HCT116 (cell line): ENCODE data around the gene PDP2. TPM values are rescaled to one million over a fixed set of nuclear protein-coding genes. Genes with fewer than 3 reads are reported as not detected.

Experiments
- ATAC-seq: fragments of 200-7000 bp; cut with Tn5 transposase; 2 replicates; pipeline ENCODE4 v1.9.1; 2020; ENCODE audit warnings: mild to moderate bottlenecking, moderate library complexity
- BruUV-seq: library from RNA; stranded (reverse); fragments of 400-500 nt; replicated peaks from 2 replicates; lab custom pipeline; 2021; lab: Mats Ljungman, UMichigan
- CTCF ChIA-PET: fragments of 300-600 bp; sonication (Branson Sonifier 250); formaldehyde crosslinking; loops from one replicate; lab custom pipeline; 2021; ENCODE audit warnings: antibody characterized with exemption; lab: Charles Lee
- POLR2A ChIA-PET: fragments of 300-600, 350-600 bp; sonication (Branson Sonifier 250); formaldehyde crosslinking; loops from one replicate; lab custom pipeline; 2021; ENCODE audit warnings: antibody characterized with exemption; lab: Charles Lee
- RAD21 ChIA-PET, 2 experiments: fragments of 300-600 bp; sonication (Branson Sonifier 250); formaldehyde crosslinking; loops; one replicate each; lab custom pipeline; 2023; ENCODE audit warnings: low total read pairs in 2 of 2; ENCODE audit not compliant: uncharacterized antibody in 2 of 2, unreplicated experiment in 2 of 2, low non-redundant PET in 1 of 2; lab: Charles Lee
- DNase-seq: peaks from one replicate; pipeline ENCODE4 v3.0.0-alpha.2; 2010; ENCODE audit warnings: low read depth, low spot score
- H2AFZ ChIP-seq: fragments of 200-600 bp; shearing (Covaris generic), sonication (generic); 2 replicates; pipeline ENCODE4 v1.6.1; 2017; ENCODE audit warnings: low read depth, mixed run types, mixed read lengths, antibody characterized with exemption, low read length; ENCODE audit not compliant: poor library complexity, severe bottlenecking
- H3K27ac ChIP-seq: 2 replicates; pipeline ENCODE4 v1.5.1; 2012; ENCODE audit warnings: low read depth, low read length
- H3K27me3 ChIP-seq: fragments of 200-600 bp; sonication (generic); 2 replicates; pipeline ENCODE4 v1.6.1; 2016; ENCODE audit warnings: mixed run types, low read length, mixed read lengths; ENCODE audit not compliant: insufficient read depth
- H3K36me3 ChIP-seq, 2 experiments: fragments of 200-500 bp in 1 of 2; fragments of 200-600 bp in 1 of 2; sonication (Bioruptor generic) in 1 of 2; sonication (generic) in 1 of 2; 2 replicates each; pipeline versions ENCODE4 v1.5.1 to v1.6.1; 2014 to 2016; ENCODE audit warnings: low read length in 2 of 2, inconsistent platforms in 1 of 2, mixed read lengths in 1 of 2, mixed run types in 1 of 2; ENCODE audit not compliant: insufficient read depth in 2 of 2, control insufficient read depth in 1 of 2
- H3K4me1 ChIP-seq, 2 experiments: fragments of 200-600 bp in 1 of 2; sonication (generic) in 1 of 2; 2 replicates each; pipeline versions ENCODE4 v1.5.1 to v1.6.1; 2012 to 2017; ENCODE audit warnings: low read length in 2 of 2, inconsistent platforms in 1 of 2, mild to moderate bottlenecking in 1 of 2, mixed read lengths in 1 of 2, mixed run types in 1 of 2, moderate library complexity in 1 of 2; ENCODE audit not compliant: insufficient read depth in 2 of 2, control insufficient read depth in 1 of 2
- H3K4me2 ChIP-seq: fragments of 200-600 bp; sonication (generic); 2 replicates; pipeline ENCODE4 v1.6.1; 2017; ENCODE audit warnings: mixed run types, low read length, mixed read lengths
- H3K4me3 ChIP-seq, 2 experiments: fragments of 200-600 bp in 1 of 2; sonication (generic) in 1 of 2; replicated peaks in 1 of 2; 2 replicates each; pipeline ENCODE4 v1.5.1; 2011 to 2016; ENCODE audit warnings: low read length in 2 of 2, control low read depth in 1 of 2, low read depth in 1 of 2, mild to moderate bottlenecking in 1 of 2, mixed read lengths in 1 of 2, mixed run types in 1 of 2
- H3K79me2 ChIP-seq: fragments of 200-600 bp; sonication (generic); 2 replicates; pipeline ENCODE4 v1.6.1; 2017; ENCODE audit warnings: mild to moderate bottlenecking, mixed run types, low read length, moderate library complexity, mixed read lengths; ENCODE audit not compliant: insufficient read depth
- H3K9ac ChIP-seq: fragments of 200-600 bp; sonication (generic); 2 replicates; pipeline ENCODE4 v1.6.1; 2016; ENCODE audit warnings: low read length, mixed read lengths
- H3K9me2 ChIP-seq: fragments of 200-600 bp; sonication (generic), shearing (Covaris generic); 2 replicates; pipeline ENCODE4 v1.6.1; 2017; ENCODE audit warnings: mixed run types, mild to moderate bottlenecking, moderate library complexity; ENCODE audit not compliant: insufficient read depth
- H3K9me3 ChIP-seq, 2 experiments: fragments of 200-500 bp in 1 of 2; fragments of 200-600 bp in 1 of 2; sonication (Bioruptor generic) in 1 of 2; sonication (generic) in 1 of 2; 2 replicates each; pipeline ENCODE4 v1.6.1; 2014 to 2017; ENCODE audit warnings: low read length in 2 of 2, mixed read lengths in 2 of 2, inconsistent platforms in 1 of 2, low read depth in 1 of 2, mild to moderate bottlenecking in 1 of 2, mixed run types in 1 of 2, moderate library complexity in 1 of 2; ENCODE audit not compliant: control insufficient read depth in 1 of 2, insufficient read depth in 1 of 2
- H4K20me1 ChIP-seq: fragments of 200-600 bp; sonication (generic), shearing (Covaris generic); 2 replicates; pipeline ENCODE4 v1.6.1; 2017; ENCODE audit warnings: mixed run types, mild to moderate bottlenecking, moderate library complexity; ENCODE audit not compliant: insufficient read depth
- ATF3 ChIP-seq: IDR thresholded peaks from 2 replicates; pipeline ENCODE4 v1.6.1; 2012
- CBX3 ChIP-seq: IDR thresholded peaks from 2 replicates; pipeline ENCODE4 v1.6.1; 2012; ENCODE audit warnings: low read depth
- CEBPB ChIP-seq: IDR thresholded peaks from 2 replicates; pipeline ENCODE4 v1.6.1; 2012; ENCODE audit warnings: low read depth
- EGR1 ChIP-seq: IDR thresholded peaks from 2 replicates; pipeline ENCODE4 v1.6.1; 2012; ENCODE audit warnings: low read depth
- ELF1 ChIP-seq: IDR thresholded peaks from 2 replicates; pipeline ENCODE4 v1.6.1; 2012; ENCODE audit warnings: low read depth, borderline replicate concordance
- EZH2 ChIP-seq: fragments of 200-600 bp; sonication (generic); IDR thresholded peaks from 2 replicates; pipeline ENCODE4 v1.6.1; 2017; ENCODE audit warnings: antibody characterized with exemption, mixed run types
- EZH2phosphoT487 ChIP-seq: fragments of 200-600 bp; IDR thresholded peaks from 2 replicates; pipeline ENCODE4 v1.6.1; 2018; ENCODE audit warnings: antibody characterized with exemption, borderline replicate concordance
- POLR2A ChIP-seq: IDR thresholded peaks from 2 replicates; pipeline ENCODE4 v1.7.0; 2011; ENCODE audit warnings: borderline replicate concordance; ENCODE audit not compliant: insufficient read depth, insufficient read length; ENCODE audit errors: extremely low read depth
- POLR2AphosphoS5 ChIP-seq: IDR thresholded peaks from 2 replicates; pipeline ENCODE4 v1.6.1; 2011; ENCODE audit warnings: mild to moderate bottlenecking, low read depth, low read length, moderate library complexity
- RAD21 ChIP-seq: IDR thresholded peaks from 2 replicates; pipeline ENCODE4 v1.6.1; 2012; ENCODE audit warnings: low read depth, mild to moderate bottlenecking
- SIN3A ChIP-seq: IDR thresholded peaks from 2 replicates; pipeline ENCODE4 v1.6.1; 2012; ENCODE audit warnings: low read depth
- SP1 ChIP-seq: IDR thresholded peaks from 2 replicates; pipeline ENCODE4 v1.6.1; 2012; ENCODE audit warnings: low read depth
- SRF ChIP-seq: IDR thresholded peaks from 2 replicates; pipeline ENCODE4 v1.6.1; 2012; ENCODE audit warnings: low read depth
- YY1 ChIP-seq: IDR thresholded peaks from 2 replicates; pipeline ENCODE4 v1.6.1; 2011; ENCODE audit warnings: low read length, low read depth, moderate library complexity, mild to moderate bottlenecking; ENCODE audit not compliant: insufficient replicate concordance; ENCODE audit errors: extremely low read depth
- ZBTB33 ChIP-seq: IDR thresholded peaks from 2 replicates; pipeline ENCODE4 v1.6.1; 2011; ENCODE audit warnings: mild to moderate bottlenecking, low read length, moderate library complexity; ENCODE audit not compliant: insufficient replicate concordance; ENCODE audit errors: extremely low read depth
- ZFX ChIP-seq: fragments of 450-650 bp; IDR thresholded peaks from 2 replicates; pipeline ENCODE4 v1.6.1; 2017
- ZNF274 ChIP-seq: fragments of 200-500 bp; sonication (Bioruptor generic); IDR thresholded peaks from 2 replicates; pipeline ENCODE4 v1.6.1; 2014; ENCODE audit warnings: mild to moderate bottlenecking, low read depth, low read length, inconsistent platforms
- intact Hi-C: fragments of 100-400 bp; cut with micrococcal nuclease; formaldehyde crosslinking; loops from 2 replicates; pipeline ENCODE4 v1.10.0; 2022
- total RNA-seq: library from RNA; stranded (reverse); gene quantifications from one replicate; pipeline ENCODE4 v1.2.1, GENCODE V29; 2021; ENCODE audit not compliant: unreplicated experiment
- TF ChIP-seq, protein P1 (sequence below): IDR thresholded peaks from 2 replicates; pipeline ENCODE4 v1.6.1; 2012; ENCODE audit warnings: low read depth
- TF ChIP-seq, protein P2 (sequence below): IDR thresholded peaks from 2 replicates; pipeline ENCODE4 v1.6.1; 2012

Gene PDP2
- total RNA-seq, 1 experiment from 2014 or later: 19.9 TPM

DNA sequence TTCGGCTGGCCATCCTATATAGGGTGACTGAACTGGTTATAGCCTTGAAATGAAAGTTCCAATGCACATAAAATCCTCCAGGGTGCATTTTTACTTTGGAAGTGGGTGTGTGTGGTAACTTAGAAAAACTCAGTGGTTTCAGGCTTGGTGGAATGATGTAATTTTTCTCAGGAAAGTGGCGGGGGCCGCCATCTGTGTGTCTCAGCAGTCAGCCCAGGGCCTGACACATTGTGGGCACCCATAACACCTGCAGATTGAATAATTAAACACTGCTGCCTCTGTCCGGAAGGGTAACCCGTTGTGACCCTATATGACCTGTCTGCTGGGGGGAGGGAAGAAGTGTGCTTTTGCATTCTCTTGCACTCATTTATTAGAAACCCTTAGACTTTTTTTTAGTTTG is 2.2 kb upstream of the PDP2 start:
- no peak overlapping the region for H3K27ac ChIP-seq
- no peak for DNase-seq
- H3K9me3 ChIP-seq: no peaks in the 10 kb centered on the region
- no peaks in the 10 kb centered on the region for H3K36me3 ChIP-seq
- CTCF ChIA-PET: no interaction called here
- no peaks in the 10 kb centered on the region for H4K20me1 ChIP-seq
- peaks cover 9% of the 10 kb centered on the region; the same call in 1 of the 2 replicates for H3K79me2 ChIP-seq
- no peaks in the 10 kb centered on the region for H3K27me3 ChIP-seq
- no peak overlapping the region for H3K4me2 ChIP-seq
- intact Hi-C loops: no loop called here
- H2AFZ ChIP-seq: no peak overlapping the region
- TF ChIP-seq SRF (no peak), EZH2phosphoT487 (no peak), CEBPB (no peak), SIN3A (no peak), POLR2A (no peak), RAD21 (no peak), ZFX (no peak), EGR1 (no peak), ELF1 (no peak), ZNF274 (no peak), ATF3 (no peak), POLR2AphosphoS5 (no peak), YY1 (no peak), EZH2 (no peak), SP1 (no peak), ZBTB33 (no peak), CBX3 (no peak)
- TF ChIP-seq, protein P1, sequence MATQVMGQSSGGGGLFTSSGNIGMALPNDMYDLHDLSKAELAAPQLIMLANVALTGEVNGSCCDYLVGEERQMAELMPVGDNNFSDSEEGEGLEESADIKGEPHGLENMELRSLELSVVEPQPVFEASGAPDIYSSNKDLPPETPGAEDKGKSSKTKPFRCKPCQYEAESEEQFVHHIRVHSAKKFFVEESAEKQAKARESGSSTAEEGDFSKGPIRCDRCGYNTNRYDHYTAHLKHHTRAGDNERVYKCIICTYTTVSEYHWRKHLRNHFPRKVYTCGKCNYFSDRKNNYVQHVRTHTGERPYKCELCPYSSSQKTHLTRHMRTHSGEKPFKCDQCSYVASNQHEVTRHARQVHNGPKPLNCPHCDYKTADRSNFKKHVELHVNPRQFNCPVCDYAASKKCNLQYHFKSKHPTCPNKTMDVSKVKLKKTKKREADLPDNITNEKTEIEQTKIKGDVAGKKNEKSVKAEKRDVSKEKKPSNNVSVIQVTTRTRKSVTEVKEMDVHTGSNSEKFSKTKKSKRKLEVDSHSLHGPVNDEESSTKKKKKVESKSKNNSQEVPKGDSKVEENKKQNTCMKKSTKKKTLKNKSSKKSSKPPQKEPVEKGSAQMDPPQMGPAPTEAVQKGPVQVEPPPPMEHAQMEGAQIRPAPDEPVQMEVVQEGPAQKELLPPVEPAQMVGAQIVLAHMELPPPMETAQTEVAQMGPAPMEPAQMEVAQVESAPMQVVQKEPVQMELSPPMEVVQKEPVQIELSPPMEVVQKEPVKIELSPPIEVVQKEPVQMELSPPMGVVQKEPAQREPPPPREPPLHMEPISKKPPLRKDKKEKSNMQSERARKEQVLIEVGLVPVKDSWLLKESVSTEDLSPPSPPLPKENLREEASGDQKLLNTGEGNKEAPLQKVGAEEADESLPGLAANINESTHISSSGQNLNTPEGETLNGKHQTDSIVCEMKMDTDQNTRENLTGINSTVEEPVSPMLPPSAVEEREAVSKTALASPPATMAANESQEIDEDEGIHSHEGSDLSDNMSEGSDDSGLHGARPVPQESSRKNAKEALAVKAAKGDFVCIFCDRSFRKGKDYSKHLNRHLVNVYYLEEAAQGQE: no peak
- TF ChIP-seq, protein P2, sequence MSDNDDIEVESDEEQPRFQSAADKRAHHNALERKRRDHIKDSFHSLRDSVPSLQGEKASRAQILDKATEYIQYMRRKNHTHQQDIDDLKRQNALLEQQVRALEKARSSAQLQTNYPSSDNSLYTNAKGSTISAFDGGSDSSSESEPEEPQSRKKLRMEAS: no peak
- TF ChIP-seq, all 23 proteins: peak for 0
- RAD21 ChIA-PET: no interaction called here
- no peak overlapping the region for H3K9ac ChIP-seq
- H3K4me1 ChIP-seq: peaks cover 17 to 32% of the 10 kb centered on the region in 2 experiments
- POLR2A ChIA-PET: no interaction called here
- BruUV-seq: no TSS peak
- no peak for ATAC-seq
- H3K4me3 ChIP-seq: no peak overlapping the region
- H3K9me2 ChIP-seq: no peaks in the 10 kb centered on the region
